GM12878 (cell line): ENCODE data around the gene LRRC15. TPM values are rescaled to one million over a fixed set of nuclear protein-coding genes. Genes with fewer than 3 reads are reported as not detected.

Experiments used
- ATAC-seq: fragments of 200-7000 bp; cut with Tn5 transposase; 3 replicates; pipeline ENCODE4 v1.9.1; 2020; ENCODE audit warnings: mild to moderate bottlenecking, moderate library complexity
- BruUV-seq: library from RNA; stranded (reverse); fragments of 400-500 nt; replicated peaks from 2 replicates; lab custom pipeline; 2021; lab: Mats Ljungman, UMichigan
- CTCF ChIA-PET: fragments of 300-600 bp; sonication (Branson Sonifier 250); formaldehyde crosslinking; extraction: SDS; loops from one replicate; lab custom pipeline; 2021; ENCODE audit warnings: inconsistent platforms; lab: Yijun Ruan, JAX
- POLR2A ChIA-PET: fragments of 350-600 bp; formaldehyde crosslinking; extraction: SDS; loops from one replicate; lab custom pipeline; 2021; ENCODE audit warnings: inconsistent platforms; lab: Charles Lee
- RAD21 ChIA-PET: fragments of 300-600 bp; sonication (Branson Sonifier 250); formaldehyde crosslinking; loops from one replicate; lab custom pipeline; 2023; ENCODE audit warnings: antibody characterized with exemption; ENCODE audit not compliant: unreplicated experiment; lab: Charles Lee
- SMC1A ChIA-PET: fragments of 300-600 bp; sonication (Branson Sonifier 250); formaldehyde crosslinking; loops from one replicate; lab custom pipeline; 2023; ENCODE audit not compliant: unreplicated experiment, uncharacterized antibody; lab: Charles Lee
- DNase-seq: peaks from one replicate; pipeline ENCODE4 v3.0.0-alpha.2; 2011; ENCODE audit warnings: low read depth, low spot score
- FAIRE-seq: peaks from 3 replicates; lab custom pipeline; 2011; peaks lifted over from hg19 to GRCh38; lab: Jason Lieb, UNC
- H2AFZ ChIP-seq: 2 replicates; pipeline ENCODE4 v1.6.0; 2011; ENCODE audit warnings: low read depth, low read length, control low read depth; ENCODE audit not compliant: control insufficient read depth
- H3K27ac ChIP-seq: 2 replicates; pipeline ENCODE4 v1.5.1; 2011; ENCODE audit warnings: control low read depth; ENCODE audit not compliant: control insufficient read depth, insufficient read depth
- H3K27me3 ChIP-seq, 2 experiments: replicated peaks in 1 of 2; 2 replicates each; pipeline versions ENCODE4 v1.6.0 to v1.6.1; 2011; ENCODE audit warnings: low read length in 1 of 2; ENCODE audit not compliant: control insufficient read depth in 2 of 2, insufficient read depth in 2 of 2
- H3K36me3 ChIP-seq, 2 experiments: 2 replicates each; pipeline ENCODE4 v1.5.1; 2011; ENCODE audit warnings: low read length in 1 of 2; ENCODE audit not compliant: control insufficient read depth in 2 of 2, insufficient read depth in 2 of 2
- H3K4me1 ChIP-seq: 2 replicates; pipeline ENCODE4 v1.6.1; 2011; ENCODE audit warnings: mild to moderate bottlenecking, low read length, moderate library complexity, mixed read lengths; ENCODE audit not compliant: control insufficient read depth, insufficient read depth
- H3K4me2 ChIP-seq: 2 replicates; pipeline ENCODE4 v1.6.0; 2011; ENCODE audit warnings: control low read depth; ENCODE audit not compliant: control insufficient read depth, insufficient read depth
- H3K4me3 ChIP-seq: fragments of 200-600 bp; sonication (generic); 2 replicates; pipeline ENCODE4 v1.5.1; 2016
- H3K79me2 ChIP-seq: 2 replicates; pipeline ENCODE4 v1.6.0; 2011; ENCODE audit warnings: low read length; ENCODE audit not compliant: control insufficient read depth, insufficient read depth
- H3K9ac ChIP-seq: 2 replicates; pipeline ENCODE4 v1.8.0; 2011; ENCODE audit warnings: low read length, control low read depth, mixed read lengths; ENCODE audit not compliant: control insufficient read depth, insufficient read depth
- H3K9me3 ChIP-seq: replicated peaks from 3 replicates; pipeline ENCODE4 v1.5.1; 2011; ENCODE audit warnings: mild to moderate bottlenecking, low read length; ENCODE audit not compliant: control insufficient read depth, insufficient read depth
- H4K20me1 ChIP-seq: 2 replicates; pipeline ENCODE4 v1.6.0; 2011; ENCODE audit not compliant: control insufficient read depth, insufficient read depth
- BRCA1 ChIP-seq: IDR thresholded peaks from 2 replicates; pipeline ENCODE4 v1.6.1; 2011; ENCODE audit warnings: low read depth, low read length, improper control_type of control experiment
- CBX5 ChIP-seq: sonication (generic); IDR thresholded peaks from 2 replicates; pipeline ENCODE4 v1.6.1; 2016; ENCODE audit warnings: low read depth, moderate library complexity, mild to moderate bottlenecking, inconsistent platforms
- CEBPB ChIP-seq, 2 experiments: fragments of 150-350 bp in 1 of 2; IDR thresholded peaks; 2 replicates each; pipeline ENCODE4 v1.6.1; 2012 to 2014; ENCODE audit warnings: low read depth in 2 of 2, low read length in 2 of 2, borderline replicate concordance in 1 of 2, inconsistent platforms in 1 of 2
- CREB1 ChIP-seq: IDR thresholded peaks from 2 replicates; pipeline ENCODE4 v1.6.1; 2012; ENCODE audit warnings: low read depth, mild to moderate bottlenecking, inconsistent platforms
- EED ChIP-seq: sonication (generic); IDR thresholded peaks from 2 replicates; pipeline ENCODE4 v1.6.1; 2016; ENCODE audit warnings: antibody characterized with exemption, low read depth
- ESRRA ChIP-seq: IDR thresholded peaks from 2 replicates; pipeline ENCODE4 v1.6.1; 2012; ENCODE audit warnings: mild to moderate bottlenecking, low read length, improper control_type of control experiment
- EZH2 ChIP-seq: IDR thresholded peaks from 2 replicates; pipeline ENCODE4 v1.6.1; 2012; ENCODE audit warnings: low read depth, mild to moderate bottlenecking, control low read depth, inconsistent platforms, low read length, borderline replicate concordance; ENCODE audit not compliant: control insufficient read depth
- IKZF2 ChIP-seq, 2 experiments: fragments of 450-650 bp; IDR thresholded peaks; 2 replicates each; pipeline ENCODE4 v1.6.1; 2017; ENCODE audit warnings: mild to moderate bottlenecking in 2 of 2, moderate library complexity in 2 of 2
- IRF4 ChIP-seq: IDR thresholded peaks from 2 replicates; pipeline ENCODE4 v1.6.1; 2011; ENCODE audit warnings: low read depth, low read length
- JUNB ChIP-seq: IDR thresholded peaks from 2 replicates; pipeline ENCODE4 v1.6.1; 2016; ENCODE audit warnings: antibody characterized with exemption, mild to moderate bottlenecking
- RFX5 ChIP-seq: IDR thresholded peaks from 2 replicates; pipeline ENCODE4 v1.6.1; 2011; ENCODE audit warnings: low read depth, low read length, improper control_type of control experiment
- SIX5 ChIP-seq: IDR thresholded peaks from 2 replicates; pipeline ENCODE4 v1.6.1; 2011; ENCODE audit warnings: mild to moderate bottlenecking, low read depth, low read length, moderate library complexity; ENCODE audit not compliant: severe bottlenecking
- SMAD5 ChIP-seq: IDR thresholded peaks from 2 replicates; pipeline ENCODE4 v1.6.1; 2016; ENCODE audit warnings: antibody characterized with exemption, low read depth
- SUPT20H ChIP-seq: IDR thresholded peaks from 2 replicates; pipeline ENCODE4 v1.6.1; 2011; ENCODE audit warnings: low read depth, mild to moderate bottlenecking, low read length, moderate library complexity, borderline replicate concordance; ENCODE audit not compliant: control insufficient read depth
- TBL1XR1 ChIP-seq: IDR thresholded peaks from 2 replicates; pipeline ENCODE4 v1.6.1; 2012; ENCODE audit warnings: low read depth, low read length, improper control_type of control experiment
- ZNF24 ChIP-seq: fragments of 450-650 bp; IDR thresholded peaks from 2 replicates; pipeline ENCODE4 v1.6.1; 2017; ENCODE audit warnings: antibody characterized with exemption, mild to moderate bottlenecking
- ZNF384 ChIP-seq: IDR thresholded peaks from 2 replicates; pipeline ENCODE4 v1.6.1; 2012; ENCODE audit warnings: low read depth, mild to moderate bottlenecking, low read length, improper control_type of control experiment, borderline replicate concordance
- WGBS: methylation state at CpG from one replicate; pipeline ENCODE4 v1.1.6; 2016; ENCODE audit warnings: low lambda C conversion rate; ENCODE audit not compliant: insufficient replicate concordance, insufficient coverage; ENCODE audit errors: missing lambda C conversion rate; 5-methylcytosine and 5-hydroxymethylcytosine counted together
- in situ Hi-C: fragments of 300-500 bp; cut with MboI; formaldehyde crosslinking; loops from 9 replicates; pipeline ENCODE4 v1.14.3; 2018; ENCODE audit warnings: mixed read lengths
- intact Hi-C: fragments of 100-400 bp; cut with micrococcal nuclease; formaldehyde crosslinking; loops from one replicate; pipeline ENCODE4 v1.14.2; 2022; ENCODE audit not compliant: unreplicated experiment
- polyA plus RNA-seq, 11 experiments: library from polyadenylated mRNA; depleted of rRNA in 4 of 11; unstranded in 6 of 11; stranded (reverse) in 5 of 11; fragments of >200 nt; fragmentation: Nextera tagmentation in 4 of 11; fragmentation: Illumina TruSeq in 1 of 11; extraction: Ambion mirVana in 4 of 11; extraction: Trizol in 1 of 11; gene quantifications; 1 replicate in 1 of 11; 2 replicates in 10 of 11; pipeline versions ENCODE4 v1.2.1 to v1.2.3, GENCODE V29; 2011 to 2016; ENCODE audit warnings: inconsistent platforms in 2 of 11, missing spikeins in 2 of 11, low read depth in 1 of 11
- total RNA-seq, 4 experiments: library from RNA; depleted of rRNA in 3 of 4; stranded (reverse); fragments of >200 nt in 3 of 4; fragmentation: Illumina TruSeq in 1 of 4; extraction: Trizol in 1 of 4; gene quantifications; 2 replicates each; pipeline versions ENCODE4 v1.2.1 to v1.2.3, GENCODE V29; 2013 to 2021
- TF ChIP-seq, protein P1 (sequence below): fragments of 450-650 bp; IDR thresholded peaks from 2 replicates; pipeline ENCODE4 v1.6.1; 2017; ENCODE audit warnings: borderline replicate concordance
- TF ChIP-seq, protein P2 (sequence below): fragments of 450-650 bp; formaldehyde crosslinking; IDR thresholded peaks from 2 replicates; pipeline ENCODE4 v1.4.0; 2022; ENCODE audit warnings: mild to moderate bottlenecking, moderate library complexity

Gene LRRC15
- total and polyA plus RNA-seq, 10 of the 15 experiments (the other 5 are each of a cell fraction or from before 2014, with no cell fraction given), result not detected

DNA sequence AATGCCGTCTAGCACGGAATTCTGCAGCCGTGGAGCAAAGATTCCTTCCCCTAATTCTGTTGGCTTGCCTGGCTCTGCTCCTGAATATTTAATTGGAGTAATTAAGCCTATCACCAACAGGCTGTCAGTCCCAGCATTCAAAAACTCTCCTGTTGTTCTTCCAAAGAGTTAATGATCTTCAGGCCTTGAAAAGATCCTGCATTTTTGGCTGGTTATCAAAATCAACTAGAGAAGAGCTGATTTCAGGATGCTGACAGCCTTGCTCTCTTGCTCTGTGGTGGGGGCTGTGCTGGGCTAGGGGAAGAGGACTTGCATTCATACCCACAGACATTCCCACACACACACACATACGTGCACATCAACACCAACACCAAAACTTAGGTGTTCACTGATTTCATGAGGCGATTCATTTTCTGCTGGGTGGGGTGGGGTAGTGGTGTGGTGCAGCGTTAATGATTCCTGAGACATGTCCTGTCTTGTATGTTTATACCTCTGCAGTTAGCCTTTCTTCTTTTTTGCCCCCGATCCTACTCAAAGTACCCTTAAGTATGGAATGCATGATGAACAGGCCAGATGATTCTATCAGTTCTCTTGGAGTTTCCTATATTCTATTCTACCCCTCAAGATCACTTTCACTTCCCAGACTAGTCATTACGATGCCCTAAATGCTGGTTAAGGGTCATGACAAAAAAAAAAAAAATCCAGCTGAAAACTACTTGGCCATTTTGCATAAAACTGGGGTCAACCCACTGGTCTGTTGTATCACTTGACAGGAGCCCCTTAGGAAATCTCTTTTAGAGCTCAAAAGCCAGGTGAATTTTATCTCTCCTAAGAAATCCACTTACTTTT lies 60.7 kb downstream of the LRRC15 start:
- CTCF ChIA-PET, result interaction anchor here (0.9 to 2.9 kb wide), 7 partner anchors 13 to 643 kb away, joined by 3 to 14 read pairs (median 5); no protein-coding TSS in a partner anchor
- TF ChIP-seq TBL1XR1 (no peak), RFX5 (no peak), SMAD5 (no peak), CEBPB (IDR thresholded peaks at IDR 0.05; ENCODE audit: borderline replicate concordance in 1 of 2, low read depth in 2 of 2, low read length in 2 of 2) (peak in 1 of 2 experiments; percentile 47; a peak in 1 of 4 replicates), BRCA1 (no peak), JUNB (peak; percentile 41), ZNF24 (no peak), ZNF384 (peak; percentile 38; the same call in 1 of the 2 replicates), ESRRA (no peak), IKZF2 (IDR thresholded peaks at IDR 0.05) (peak; percentile 31 to 47; a peak in 3 of 4 replicates), SIX5 (no peak), EZH2 (no peak), SUPT20H (no peak), CBX5 (no peak), IRF4 (no peak), CREB1 (0 out of 2 replicates have a peak, but pooled peaks have one; percentile 7), EED (peak; percentile 48)
- TF ChIP-seq, protein P1, sequence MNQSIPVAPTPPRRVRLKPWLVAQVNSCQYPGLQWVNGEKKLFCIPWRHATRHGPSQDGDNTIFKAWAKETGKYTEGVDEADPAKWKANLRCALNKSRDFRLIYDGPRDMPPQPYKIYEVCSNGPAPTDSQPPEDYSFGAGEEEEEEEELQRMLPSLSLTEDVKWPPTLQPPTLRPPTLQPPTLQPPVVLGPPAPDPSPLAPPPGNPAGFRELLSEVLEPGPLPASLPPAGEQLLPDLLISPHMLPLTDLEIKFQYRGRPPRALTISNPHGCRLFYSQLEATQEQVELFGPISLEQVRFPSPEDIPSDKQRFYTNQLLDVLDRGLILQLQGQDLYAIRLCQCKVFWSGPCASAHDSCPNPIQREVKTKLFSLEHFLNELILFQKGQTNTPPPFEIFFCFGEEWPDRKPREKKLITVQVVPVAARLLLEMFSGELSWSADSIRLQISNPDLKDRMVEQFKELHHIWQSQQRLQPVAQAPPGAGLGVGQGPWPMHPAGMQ, result no peak
- TF ChIP-seq, protein P2, sequence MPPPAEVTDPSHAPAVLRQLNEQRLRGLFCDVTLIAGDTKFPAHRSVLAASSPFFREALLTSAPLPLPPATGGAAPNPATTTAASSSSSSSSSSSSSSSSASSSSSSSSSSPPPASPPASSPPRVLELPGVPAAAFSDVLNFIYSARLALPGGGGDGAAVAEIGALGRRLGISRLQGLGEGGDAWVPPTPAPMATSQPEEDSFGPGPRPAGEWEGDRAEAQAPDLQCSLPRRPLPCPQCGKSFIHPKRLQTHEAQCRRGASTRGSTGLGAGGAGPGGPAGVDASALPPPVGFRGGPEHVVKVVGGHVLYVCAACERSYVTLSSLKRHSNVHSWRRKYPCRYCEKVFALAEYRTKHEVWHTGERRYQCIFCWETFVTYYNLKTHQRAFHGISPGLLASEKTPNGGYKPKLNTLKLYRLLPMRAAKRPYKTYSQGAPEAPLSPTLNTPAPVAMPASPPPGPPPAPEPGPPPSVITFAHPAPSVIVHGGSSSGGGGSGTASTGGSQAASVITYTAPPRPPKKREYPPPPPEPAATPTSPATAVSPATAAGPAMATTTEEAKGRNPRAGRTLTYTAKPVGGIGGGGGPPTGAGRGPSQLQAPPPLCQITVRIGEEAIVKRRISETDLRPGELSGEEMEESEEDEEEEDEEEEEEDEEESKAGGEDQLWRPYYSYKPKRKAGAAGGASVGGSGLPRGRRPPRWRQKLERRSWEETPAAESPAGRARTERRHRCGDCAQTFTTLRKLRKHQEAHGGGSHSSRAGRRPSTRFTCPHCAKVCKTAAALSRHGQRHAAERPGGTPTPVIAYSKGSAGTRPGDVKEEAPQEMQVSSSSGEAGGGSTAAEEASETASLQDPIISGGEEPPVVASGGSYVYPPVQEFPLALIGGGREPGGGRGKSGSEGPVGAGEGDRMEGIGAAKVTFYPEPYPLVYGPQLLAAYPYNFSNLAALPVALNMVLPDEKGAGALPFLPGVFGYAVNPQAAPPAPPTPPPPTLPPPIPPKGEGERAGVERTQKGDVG, result no peak

More for the DNA sequence above, 60.7 kb downstream of the LRRC15 start:
- intact Hi-C loops (loop anchor here (5.0 kb wide), 1 partner anchor 127 kb away; no protein-coding TSS in a partner anchor), in situ Hi-C loops (loop anchor here (5.0 kb wide), 1 partner anchor 172 kb away; the partner anchor contains the start of gene HES1)
- no peaks in the 10 kb centered on the region for H4K20me1 ChIP-seq
- FAIRE-seq (peak; percentile 52), DNase-seq (peak; percentile 40), ATAC-seq (peak; percentile 25)
- no peaks in the 10 kb centered on the region; a peak in 1 of 4 replicates for H3K27me3 ChIP-seq
- ChIA-PET POLR2A (interaction anchor here (0.6 to 1.5 kb wide), 2 partner anchors 176 to 178 kb away, joined by 3 to 6 read pairs; no protein-coding TSS in a partner anchor), SMC1A (interaction anchor here (0.6 to 2.3 kb wide), 12 partner anchors 129 to 553 kb away, joined by 3 to 8 read pairs (median 4); no protein-coding TSS in a partner anchor), RAD21 (interaction anchor here (0.7 to 2.2 kb wide), 4 partner anchors 178 to 643 kb away, joined by 3 to 13 read pairs (median 3); no protein-coding TSS in a partner anchor)
- peaks cover 46% of the 10 kb centered on the region for H3K4me1 ChIP-seq
- H3K9ac ChIP-seq, result no peak overlapping the region
- no peaks in the 10 kb centered on the region; the same call in 2 of the 3 replicates for H3K9me3 ChIP-seq
- H3K36me3 ChIP-seq, result no peaks in the 10 kb centered on the region
- H3K79me2 ChIP-seq, result no peaks in the 10 kb centered on the region
- 39% methylated on average over 8 of the region's 8 CpGs for WGBS
- peak overlapping the region; percentile 75; the same call in 1 of the 2 replicates for H3K27ac ChIP-seq
- BruUV-seq, result no TSS peak
- no peak overlapping the region for H3K4me3 ChIP-seq
- H2AFZ ChIP-seq, result peak overlapping the region; percentile 20; the same call in 1 of the 2 replicates
- H3K4me2 ChIP-seq, result peak overlapping the region; percentile 53; the same call in 1 of the 2 replicates
